Central memory CD8-positive, alpha-beta T cell (primary cell): ENCODE measurements around the gene LRRC42.
A peak's percentile ranks its signal among the peaks of the same experiment; 100 is the strongest.

Experiments used
- ATAC-seq: fragments of 150-1000 bp; cut with Tn5 transposase; replicated peaks from 2 replicates; pipeline ENCODE4 v1.10.0; 2022; ENCODE audit warnings: mild to moderate bottlenecking, moderate FRiP score, moderate number of reproducible peaks; ENCODE audit not compliant: poor library complexity, severe bottlenecking; ENCODE audit errors: extremely low read depth
- DNase-seq, 2 donors: peaks; one replicate each; pipeline ENCODE4 v3.0.0; 2021; ENCODE audit warnings: low spot score in 2 of 2
- H3K27ac Mint-ChIP-seq: one replicate; pipeline ENCODE4 v1.8.0; 2022; ENCODE audit warnings: low read depth, mild to moderate bottlenecking, moderate library complexity, mixed read lengths
- H3K27me3 Mint-ChIP-seq: one replicate; pipeline ENCODE4 v1.8.0; 2022; ENCODE audit warnings: mixed read lengths
- H3K36me3 Mint-ChIP-seq: one replicate; pipeline ENCODE4 v1.8.0; 2022; ENCODE audit warnings: mild to moderate bottlenecking, moderate library complexity, mixed read lengths; ENCODE audit not compliant: insufficient read depth
- H3K4me1 Mint-ChIP-seq: one replicate; pipeline ENCODE4 v1.8.0; 2022; ENCODE audit warnings: mixed read lengths
- H3K4me3 Mint-ChIP-seq: one replicate; pipeline ENCODE4 v1.8.0; 2022; ENCODE audit warnings: mild to moderate bottlenecking, moderate library complexity, mixed read lengths
- H3K9me3 Mint-ChIP-seq: one replicate; pipeline ENCODE4 v1.8.0; 2022; ENCODE audit warnings: mixed read lengths

Gene LRRC42

DNA sequence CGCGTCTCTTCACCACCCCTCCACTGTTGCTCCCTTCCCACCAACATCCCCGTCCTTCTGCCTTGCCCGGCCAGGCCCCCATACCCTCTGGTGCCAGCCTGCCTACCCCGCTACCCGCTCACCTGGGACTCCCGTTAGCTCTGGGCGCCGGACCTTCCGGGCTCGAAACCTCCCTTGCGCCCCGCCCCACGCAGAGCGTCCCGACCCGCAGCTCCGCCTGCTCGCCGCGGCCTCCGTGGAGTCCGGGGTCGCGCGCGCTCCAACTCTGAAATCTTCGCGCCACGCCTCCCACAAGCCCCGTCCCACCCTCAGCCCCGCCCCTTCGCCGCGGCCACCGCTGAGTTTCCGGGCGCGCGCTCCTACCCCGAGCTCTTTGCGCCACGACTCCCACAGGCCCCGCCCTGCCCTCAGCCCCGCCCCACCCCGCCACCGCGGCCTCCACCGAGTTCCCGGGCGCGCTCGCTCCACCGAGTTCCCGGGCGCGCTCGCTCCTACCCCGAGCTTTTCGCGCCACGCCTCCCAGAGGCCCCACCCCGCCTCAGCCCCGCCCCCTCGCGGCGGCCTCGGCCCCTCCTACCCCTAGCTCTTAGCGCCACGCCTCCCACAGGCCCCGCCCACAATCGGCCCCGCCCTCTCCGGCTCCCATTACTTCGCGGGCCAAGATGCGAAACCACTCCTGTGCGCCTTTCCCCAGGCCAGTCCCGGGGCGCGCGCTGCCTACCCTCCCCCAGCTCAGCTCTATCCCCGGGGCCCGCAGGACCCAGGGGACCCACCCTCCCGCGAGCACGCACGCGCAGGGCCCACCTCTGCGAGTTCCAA is 508 bp upstream of the LRRC42 start, which contains the start of gene IFT25:
Gene IFT25 (minus strand): TSS at position 267 of the 819 bp plus-strand sequence. CDS start 5,617 bp downstream, outside the sequence.
- peak within 1 kb of the TSS; percentile 88 for H3K27ac Mint-ChIP-seq
- peaks cover 40% of the 10 kb centered on the region for H3K4me1 Mint-ChIP-seq
- peaks cover 9% of the 10 kb centered on the region for H3K36me3 Mint-ChIP-seq
- no peaks in the 10 kb centered on the region for H3K9me3 Mint-ChIP-seq
- DNase-seq (peak; percentile 98 to 100), ATAC-seq (peak; percentile 82)
- no peaks in the 10 kb centered on the region for H3K27me3 Mint-ChIP-seq
- peak within 1 kb of the TSS; percentile 87 for H3K4me3 Mint-ChIP-seq

DNA sequence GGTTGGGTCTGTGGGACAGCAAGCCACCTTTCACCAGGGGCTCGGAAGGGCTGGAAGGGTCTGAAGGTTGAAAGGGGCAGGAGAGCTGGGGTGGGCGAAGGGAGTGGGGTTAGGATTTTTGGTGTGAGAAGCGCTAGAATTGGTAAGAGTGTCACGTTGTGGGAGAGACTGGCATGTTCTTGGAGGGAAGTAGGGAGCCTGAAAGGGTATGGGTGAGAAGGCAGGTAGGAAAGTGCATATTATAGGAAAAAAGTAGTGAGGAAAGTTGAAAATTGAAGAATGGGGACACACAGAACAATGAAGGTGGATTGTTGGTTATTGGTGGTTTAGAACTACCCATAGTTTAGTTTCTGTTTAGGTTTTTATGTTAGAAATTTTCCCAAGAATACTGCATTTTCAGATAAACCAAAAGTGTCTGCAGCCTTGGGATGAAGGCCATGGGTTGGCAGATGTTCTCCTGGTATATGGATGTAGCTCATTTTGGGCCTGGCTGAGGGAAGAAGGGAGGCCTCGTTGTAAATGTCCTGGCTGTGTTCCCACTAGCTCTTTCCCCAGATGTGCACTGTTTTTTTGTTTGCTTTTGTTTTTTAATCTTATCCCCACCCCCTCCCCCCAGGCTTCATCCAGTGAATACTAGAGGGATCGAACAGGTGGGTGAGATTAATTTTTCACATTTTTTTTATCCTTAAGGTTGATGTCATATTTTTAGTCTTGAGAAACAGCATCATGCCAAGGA is 1.2 kb downstream of the LRRC42 start:
- Mint-ChIP-seq H3K36me3 (peaks cover 14% of the 10 kb centered on the region), H3K27me3 (no peaks in the 10 kb centered on the region), H3K27ac (peak overlapping the region; percentile 85), H3K4me1 (peaks cover 39% of the 10 kb centered on the region), H3K9me3 (no peaks in the 10 kb centered on the region), H3K4me3 (peak overlapping the region; percentile 87)
- ATAC-seq = no peak
- no peak for DNase-seq

GRCh38 chr1:53948291-53948690 is 2.1 kb downstream of the LRRC42 start:
- no peaks in the 10 kb centered on the region for H3K27me3 Mint-ChIP-seq
- peaks cover 30% of the 10 kb centered on the region for H3K4me1 Mint-ChIP-seq
- H3K36me3 Mint-ChIP-seq = peaks cover 18% of the 10 kb centered on the region
- H3K9me3 Mint-ChIP-seq = no peaks in the 10 kb centered on the region
- H3K4me3 Mint-ChIP-seq = no peak overlapping the region
- no peak overlapping the region for H3K27ac Mint-ChIP-seq
- no peak for DNase-seq
- ATAC-seq = no peak

- no peak for DNase-seq
- Mint-ChIP-seq H3K27ac (no peak overlapping the region), H3K36me3 (peaks cover 24% of the 10 kb centered on the region), H3K4me1 (peaks cover 21% of the 10 kb centered on the region), H3K9me3 (no peaks in the 10 kb centered on the region), H3K4me3 (no peak overlapping the region), H3K27me3 (no peaks in the 10 kb centered on the region)
- ATAC-seq = no peak
These were observed 3.2 kb downstream of the LRRC42 start for GRCh38 chr1:53949023-53949990.

GRCh38 chr1:53951697-53952096 is 5.5 kb downstream of the LRRC42 start:
- no peak overlapping the region for H3K27ac Mint-ChIP-seq
- peaks cover 23% of the 10 kb centered on the region for H3K36me3 Mint-ChIP-seq
- H3K4me1 Mint-ChIP-seq = peaks cover 8% of the 10 kb centered on the region
- H3K9me3 Mint-ChIP-seq = no peaks in the 10 kb centered on the region
- ATAC-seq = no peak
- DNase-seq = no peak
- H3K4me3 Mint-ChIP-seq = no peak overlapping the region
- H3K27me3 Mint-ChIP-seq = no peaks in the 10 kb centered on the region

GRCh38 chr1:53954128-53954527 is 8.0 kb downstream of the LRRC42 start:
- H3K36me3 Mint-ChIP-seq = peaks cover 24% of the 10 kb centered on the region
- H3K27ac Mint-ChIP-seq = no peak overlapping the region
- DNase-seq (no peak), ATAC-seq (no peak)
- H3K27me3 Mint-ChIP-seq = no peaks in the 10 kb centered on the region
- no peak overlapping the region for H3K4me3 Mint-ChIP-seq
- no peaks in the 10 kb centered on the region for H3K9me3 Mint-ChIP-seq
- H3K4me1 Mint-ChIP-seq = no peaks in the 10 kb centered on the region

DNA sequence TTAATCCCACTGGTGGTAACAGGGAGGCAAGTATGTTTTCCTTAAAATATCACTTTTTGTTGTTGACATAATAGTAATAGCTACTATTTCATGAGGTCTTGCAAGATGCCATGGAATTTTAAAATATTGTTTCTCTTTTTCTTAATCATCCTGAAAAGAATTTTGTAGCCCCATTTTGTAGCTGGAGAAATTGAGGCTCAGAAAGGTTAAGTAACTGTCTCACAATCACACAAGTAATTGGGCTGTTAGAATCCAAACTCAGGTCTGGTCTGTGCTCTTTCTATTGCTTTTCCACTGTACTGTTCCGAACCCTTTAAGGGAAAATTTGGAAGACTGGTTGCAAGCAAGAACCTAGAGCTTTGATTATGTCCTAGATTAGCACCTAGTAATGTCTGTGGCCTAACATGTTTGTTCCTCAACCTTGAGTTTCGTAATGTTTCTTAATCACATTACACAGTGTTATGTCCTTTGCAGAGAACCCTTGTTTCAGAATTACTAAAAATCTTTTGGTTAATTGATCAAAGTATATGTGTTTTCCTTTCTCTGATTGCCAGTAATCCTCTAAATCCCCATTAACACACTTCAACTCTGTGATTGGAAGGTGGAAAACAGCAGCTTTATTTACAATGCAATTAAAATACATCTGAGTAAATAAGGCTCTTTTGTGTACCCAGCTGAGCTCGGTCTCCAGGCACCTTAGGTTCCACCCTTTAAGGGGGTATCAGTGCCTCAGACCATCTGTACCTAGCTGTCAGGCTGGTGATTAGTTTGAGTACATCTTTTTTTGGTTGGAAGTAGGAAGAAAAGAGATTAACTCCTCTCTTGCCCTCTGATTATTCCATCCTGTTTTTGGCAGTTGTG is 10.4 kb downstream of the LRRC42 start:
- H3K36me3 Mint-ChIP-seq = peaks cover 31% of the 10 kb centered on the region
- no peak overlapping the region for H3K4me3 Mint-ChIP-seq
- no peaks in the 10 kb centered on the region for H3K9me3 Mint-ChIP-seq
- peak overlapping the region; percentile 11 for H3K27ac Mint-ChIP-seq
- H3K4me1 Mint-ChIP-seq = no peaks in the 10 kb centered on the region
- H3K27me3 Mint-ChIP-seq = no peaks in the 10 kb centered on the region
- no peak for ATAC-seq
- no peak for DNase-seq

DNA sequence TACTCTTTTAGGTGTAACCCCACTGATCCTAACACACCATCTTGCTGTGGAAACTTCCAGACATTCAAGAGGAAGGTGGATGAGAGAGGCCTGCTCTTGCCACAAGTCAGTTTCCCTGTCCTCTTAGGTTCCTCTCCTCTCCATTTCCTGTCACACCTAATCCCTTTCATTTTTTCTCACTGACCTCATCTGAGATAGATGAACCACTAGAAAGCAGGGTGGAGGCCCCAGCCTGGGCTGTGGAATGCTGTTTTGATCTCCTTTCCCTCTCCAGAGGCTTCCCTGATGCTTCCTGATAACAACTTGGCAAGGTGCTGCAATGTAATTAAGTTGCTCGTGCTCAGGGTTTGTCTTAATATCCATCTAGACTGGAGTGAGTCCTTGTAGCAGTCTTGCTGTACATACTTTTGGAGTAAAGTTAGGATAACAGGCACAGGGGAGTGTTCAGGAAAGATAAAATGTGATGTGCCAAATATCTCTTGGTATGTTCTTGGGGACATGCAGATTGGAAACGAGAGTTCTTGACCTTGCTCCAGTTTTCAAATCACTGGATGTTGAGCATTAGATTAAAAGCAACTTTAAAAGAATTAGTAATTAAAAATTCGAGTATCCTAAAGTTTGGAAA is 11.2 kb downstream of the LRRC42 start:
- no peaks in the 10 kb centered on the region for H3K27me3 Mint-ChIP-seq
- H3K27ac Mint-ChIP-seq = peak overlapping the region; percentile 11
- ATAC-seq = no peak
- DNase-seq = no peak
- no peaks in the 10 kb centered on the region for H3K9me3 Mint-ChIP-seq
- no peak overlapping the region for H3K4me3 Mint-ChIP-seq
- peaks cover 27% of the 10 kb centered on the region for H3K36me3 Mint-ChIP-seq
- no peaks in the 10 kb centered on the region for H3K4me1 Mint-ChIP-seq

- no peak for ATAC-seq
- DNase-seq = no peak
- H3K36me3 Mint-ChIP-seq = peaks cover 20% of the 10 kb centered on the region
- H3K4me1 Mint-ChIP-seq = no peaks in the 10 kb centered on the region
- no peak overlapping the region for H3K4me3 Mint-ChIP-seq
- no peaks in the 10 kb centered on the region for H3K9me3 Mint-ChIP-seq
- no peaks in the 10 kb centered on the region for H3K27me3 Mint-ChIP-seq
- no peak overlapping the region for H3K27ac Mint-ChIP-seq
These were observed 13.6 kb downstream of the LRRC42 start for GRCh38 chr1:53959664-53960250.

DNA sequence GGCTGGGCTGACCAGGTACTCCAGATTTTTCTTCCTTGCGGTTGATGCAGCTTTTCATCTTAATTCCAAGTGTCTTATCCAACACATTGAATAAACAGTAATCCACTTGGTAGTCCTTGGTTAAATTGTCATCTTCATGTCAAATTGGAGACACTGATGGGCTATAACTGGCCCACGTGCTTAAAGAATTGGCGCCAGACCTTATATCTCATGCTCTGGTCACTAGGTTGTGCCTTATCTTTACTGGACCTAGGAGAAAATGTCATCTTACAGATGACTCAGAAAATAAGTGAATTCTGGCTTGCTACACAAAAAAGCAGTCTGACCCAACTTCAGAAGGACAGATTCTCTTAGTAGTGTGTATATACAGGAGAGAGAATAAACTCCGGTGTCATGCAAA is 16.2 kb downstream of the LRRC42 start:
- H3K4me3 Mint-ChIP-seq = no peak overlapping the region
- peaks cover 29% of the 10 kb centered on the region for H3K36me3 Mint-ChIP-seq
- DNase-seq (no peak), ATAC-seq (no peak)
- no peaks in the 10 kb centered on the region for H3K27me3 Mint-ChIP-seq
- H3K27ac Mint-ChIP-seq = no peak overlapping the region
- no peaks in the 10 kb centered on the region for H3K9me3 Mint-ChIP-seq
- no peaks in the 10 kb centered on the region for H3K4me1 Mint-ChIP-seq

DNA sequence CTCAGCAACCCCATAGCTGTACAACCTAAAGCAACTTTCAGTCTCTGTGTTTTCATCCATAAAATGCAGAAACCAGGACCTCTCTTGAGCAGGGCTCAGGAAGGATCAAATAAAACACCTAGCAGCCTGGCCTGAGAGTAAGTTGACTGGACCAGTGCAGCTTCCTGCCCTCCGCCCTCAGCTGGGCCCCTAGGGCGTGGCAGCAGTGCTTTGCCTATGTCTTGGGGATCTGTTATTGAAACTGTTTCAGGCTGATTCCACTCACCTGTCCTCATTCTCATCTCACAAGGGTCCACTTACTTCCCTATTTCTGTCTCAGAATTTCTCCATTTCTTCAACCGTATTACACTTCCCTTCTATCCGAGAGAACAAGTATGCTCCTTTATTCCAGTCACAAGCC is 17.3 kb downstream of the LRRC42 start:
- peaks cover 32% of the 10 kb centered on the region for H3K36me3 Mint-ChIP-seq
- H3K27me3 Mint-ChIP-seq = no peaks in the 10 kb centered on the region
- DNase-seq = no peak
- no peaks in the 10 kb centered on the region for H3K9me3 Mint-ChIP-seq
- H3K27ac Mint-ChIP-seq = no peak overlapping the region
- H3K4me1 Mint-ChIP-seq = no peaks in the 10 kb centered on the region
- H3K4me3 Mint-ChIP-seq = no peak overlapping the region
- ATAC-seq = no peak
